ENCODE measurements around the gene LETM1.

DNA sequence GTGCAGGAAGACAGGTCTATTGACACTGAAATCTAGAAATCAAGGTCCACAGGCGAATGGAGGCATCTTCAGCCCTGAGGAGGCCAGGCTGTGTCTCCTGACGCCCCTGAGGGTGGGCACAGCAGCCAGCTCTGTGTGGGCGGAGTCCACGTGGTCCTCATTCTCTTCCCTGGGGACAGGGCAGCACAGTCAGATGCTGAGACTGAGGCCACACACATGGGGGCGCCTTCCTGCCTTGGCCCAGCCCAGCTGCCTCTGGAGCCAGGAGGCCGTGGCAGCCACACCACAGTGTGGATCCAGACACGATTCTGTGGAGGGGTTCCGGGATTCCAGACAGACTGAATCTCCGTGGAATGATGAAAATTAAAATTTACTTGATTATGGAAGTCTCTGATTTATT is 42.0 kb downstream of the LETM1 start:
- TF ChIP-seq POLR2A (IDR thresholded peaks at IDR 0.05) (no peak), POLR2AphosphoS5 (IDR thresholded peaks at IDR 0.05) (no peak)
- TF ChIP-seq, protein P1, sequence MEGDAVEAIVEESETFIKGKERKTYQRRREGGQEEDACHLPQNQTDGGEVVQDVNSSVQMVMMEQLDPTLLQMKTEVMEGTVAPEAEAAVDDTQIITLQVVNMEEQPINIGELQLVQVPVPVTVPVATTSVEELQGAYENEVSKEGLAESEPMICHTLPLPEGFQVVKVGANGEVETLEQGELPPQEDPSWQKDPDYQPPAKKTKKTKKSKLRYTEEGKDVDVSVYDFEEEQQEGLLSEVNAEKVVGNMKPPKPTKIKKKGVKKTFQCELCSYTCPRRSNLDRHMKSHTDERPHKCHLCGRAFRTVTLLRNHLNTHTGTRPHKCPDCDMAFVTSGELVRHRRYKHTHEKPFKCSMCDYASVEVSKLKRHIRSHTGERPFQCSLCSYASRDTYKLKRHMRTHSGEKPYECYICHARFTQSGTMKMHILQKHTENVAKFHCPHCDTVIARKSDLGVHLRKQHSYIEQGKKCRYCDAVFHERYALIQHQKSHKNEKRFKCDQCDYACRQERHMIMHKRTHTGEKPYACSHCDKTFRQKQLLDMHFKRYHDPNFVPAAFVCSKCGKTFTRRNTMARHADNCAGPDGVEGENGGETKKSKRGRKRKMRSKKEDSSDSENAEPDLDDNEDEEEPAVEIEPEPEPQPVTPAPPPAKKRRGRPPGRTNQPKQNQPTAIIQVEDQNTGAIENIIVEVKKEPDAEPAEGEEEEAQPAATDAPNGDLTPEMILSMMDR (IDR thresholded peaks at IDR 0.05): no peak

Measured in prostate gland (tissue), 2 donors.